HK-2 (cell line): ENCODE results near the gene REM2.

ENCODE experiments used
- DNase-seq: peaks from one replicate; pipeline ENCODE4 v3.0.0-alpha.2; 2018; ENCODE audit not compliant: unreplicated experiment

The REM2 gene

DNA sequence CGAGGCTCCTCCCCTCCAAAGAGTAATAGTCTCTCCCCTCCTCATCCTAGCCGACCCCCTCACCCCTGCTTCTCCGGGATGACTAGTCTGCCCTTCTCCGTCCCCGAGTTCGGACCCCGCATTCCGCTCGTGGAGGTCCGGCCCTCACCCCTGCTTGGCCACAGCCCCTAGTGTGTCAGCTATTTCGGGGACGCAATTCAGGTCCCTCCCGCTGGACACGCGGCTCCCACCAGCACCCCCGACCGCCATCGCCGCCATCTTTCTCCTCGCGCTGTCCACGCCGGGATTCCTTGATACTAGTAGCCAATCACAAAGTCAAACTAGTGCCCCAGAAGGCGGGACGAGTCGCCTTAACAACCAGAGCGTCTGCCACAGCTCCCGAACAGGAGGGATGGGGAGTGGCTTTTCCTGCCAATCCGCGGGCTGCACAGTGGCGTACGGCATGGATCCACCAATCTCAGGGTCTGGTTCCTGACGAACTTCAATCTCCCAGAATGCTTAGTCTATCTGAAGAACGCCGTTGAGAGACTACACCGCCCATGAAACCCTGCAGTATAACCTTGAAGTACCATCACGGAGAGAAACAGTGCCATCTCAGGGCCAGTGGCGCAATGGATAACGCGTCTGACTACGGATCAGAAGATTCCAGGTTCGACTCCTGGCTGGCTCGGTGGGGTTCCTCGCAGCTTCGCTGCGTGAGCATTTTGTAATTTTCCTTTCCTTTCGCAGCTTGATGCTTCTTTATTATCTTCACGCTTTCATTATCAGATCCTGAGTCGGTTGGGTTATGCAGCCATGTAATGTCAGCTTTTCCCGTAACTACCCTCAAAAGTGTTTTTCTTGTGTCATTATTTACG, 46.3 kb downstream of the REM2 start, which contains the start of gene PRMT5:
TSS of gene PRMT5 (minus strand) at position 273 of the 857 bp plus-strand sequence. CDS start at position 258, 15 bp downstream.
- peak; percentile 98 for DNase-seq

DNA sequence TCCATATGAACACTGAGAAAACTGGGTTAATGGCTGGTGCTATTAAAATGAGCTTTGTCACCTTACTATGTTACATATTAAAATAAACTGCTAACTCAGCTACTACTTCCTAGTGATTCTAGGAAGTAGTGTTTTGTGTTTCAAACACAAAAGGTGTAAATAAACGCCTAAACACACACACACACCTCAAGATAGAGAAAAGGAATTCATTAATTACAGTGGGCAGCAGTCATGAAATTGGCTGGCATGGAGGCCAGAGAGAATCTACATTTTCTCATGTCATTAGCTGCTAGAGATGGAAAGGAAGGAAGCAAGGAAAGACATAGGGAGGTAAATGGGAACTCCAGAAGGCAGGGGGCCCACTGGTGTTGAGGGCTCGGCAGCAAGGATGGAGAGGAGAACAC, 46.9 kb downstream of the REM2 start:
- DNase-seq = no peak

DNA sequence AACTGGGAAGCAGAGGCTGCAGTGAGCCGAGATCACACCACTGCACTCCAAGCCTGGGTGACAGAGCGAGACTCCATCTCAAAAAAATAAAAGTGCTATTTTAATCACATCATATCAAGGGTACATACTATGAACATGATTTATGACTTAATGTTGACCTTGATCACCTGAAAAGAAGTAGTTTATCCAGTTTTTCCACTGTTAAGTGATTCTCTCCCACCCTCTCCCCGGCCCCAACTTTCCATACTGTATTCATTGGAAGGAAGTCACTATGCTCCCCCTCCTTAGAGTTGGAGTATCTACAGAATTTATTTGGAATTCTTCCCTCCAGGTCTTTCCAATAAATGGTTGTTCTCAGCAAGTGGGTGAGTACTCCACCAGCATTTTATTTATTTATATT, 49.1 kb downstream of the REM2 start:
- no peak for DNase-seq

DNA sequence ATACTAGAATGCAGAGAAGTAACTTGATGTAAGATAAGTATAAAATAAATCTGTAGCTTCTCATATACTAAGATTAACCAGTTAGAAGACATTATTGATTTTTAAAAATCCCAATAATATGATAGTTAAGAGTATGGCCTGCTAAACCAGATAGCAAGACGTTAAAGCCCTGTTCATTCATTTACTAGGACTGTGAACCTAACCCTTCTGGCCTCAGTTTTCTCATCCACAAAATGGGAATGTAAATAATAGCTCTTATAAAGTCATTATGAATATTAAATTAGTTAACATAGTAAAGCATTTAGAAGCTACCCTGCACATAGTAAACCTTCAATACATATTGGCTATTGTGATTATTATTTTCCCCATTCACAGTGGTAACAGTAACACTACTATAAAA, 52.1 kb downstream of the REM2 start:
- no peak for DNase-seq
